Aorta (tissue), 5 donors: ENCODE results near the gene HSPG2. TPM values are rescaled to one million over a fixed set of nuclear protein-coding genes. Genes with fewer than 3 reads are reported as not detected.

ENCODE experiments used
- ATAC-seq: fragments of 200-7000 bp; cut with Tn5 transposase; one replicate; pipeline ENCODE4 v1.9.1; 2022; ENCODE audit warnings: moderate library complexity; ENCODE audit not compliant: low FRiP score
- DNase-seq, 2 donors: peaks; one replicate each; pipeline ENCODE4 v3.0.0-alpha.2; 2020
- H3K27ac ChIP-seq, 2 donors: one replicate each; pipeline ENCODE4 v1.5.1; 2013; ENCODE audit warnings: low read length in 2 of 2, mild to moderate bottlenecking in 2 of 2, moderate library complexity in 2 of 2, control low read depth in 1 of 2, inconsistent platforms in 1 of 2, low read depth in 1 of 2
- H3K27me3 ChIP-seq, 2 donors: one replicate each; pipeline ENCODE4 v1.6.1; 2013; ENCODE audit warnings: control low read depth in 1 of 2, low read length in 1 of 2, mild to moderate bottlenecking in 1 of 2, moderate library complexity in 1 of 2; ENCODE audit not compliant: insufficient read depth in 2 of 2, control insufficient read depth in 1 of 2
- H3K36me3 ChIP-seq, 2 donors: one replicate each; pipeline ENCODE4 v1.6.1; 2013; ENCODE audit warnings: control low read depth in 1 of 2, low read length in 1 of 2, mild to moderate bottlenecking in 1 of 2; ENCODE audit not compliant: insufficient read depth in 2 of 2, control insufficient read depth in 1 of 2
- H3K4me1 ChIP-seq, 2 donors: one replicate each; pipeline ENCODE4 v1.6.1; 2013; ENCODE audit warnings: low read length in 2 of 2, control low read depth in 1 of 2, mild to moderate bottlenecking in 1 of 2, moderate library complexity in 1 of 2; ENCODE audit not compliant: insufficient read depth in 2 of 2, control insufficient read depth in 1 of 2
- H3K4me3 ChIP-seq, 2 donors: one replicate each; pipeline ENCODE4 v1.5.1; 2013; ENCODE audit warnings: low read length in 2 of 2, control low read depth in 1 of 2, mild to moderate bottlenecking in 1 of 2
- H3K9me3 ChIP-seq: one replicate; pipeline ENCODE4 v1.6.1; 2013; ENCODE audit warnings: mild to moderate bottlenecking, low read length; ENCODE audit not compliant: control insufficient read depth
- WGBS, 2 donors: extraction: QIAGEN DNeasy Blood & Tissue Kit; methylation state at CpG; one replicate each; pipeline ENCODE4 v1.1.7; 2013; 5-methylcytosine and 5-hydroxymethylcytosine counted together
- intact Hi-C, 2 donors: fragments of 100-400 bp; cut with DNase I; formaldehyde crosslinking; loops; one replicate each; pipeline versions ENCODE4 v1.14.2 to v1.15.0; 2022
- polyA plus RNA-seq, 2 donors: library from polyadenylated mRNA; stranded (reverse); fragments of 200-250 nt; gene quantifications; one replicate each; pipeline ENCODE4 v1.2.3, GENCODE V29; 2013
- total RNA-seq, 2 donors: library from RNA; stranded (reverse); fragmentation: NEBNext Ultra II Directional; extraction: Animal tissue kit (Norgen Biotek cat#: 25700); gene quantifications; one replicate each; pipeline ENCODE4 v1.2.1, GENCODE V29; 2021
- donor health status: healthy with polysubstance abuse.
- donor health status: Bipolar disorder and iron deficiency.
- donor health status: DM: no; HTN: no; CAD: no.
- donor health status: DM: no; HTN: no; CAD: no.
- donor health status: DM: yes; HTN: yes; CAD: no.

Gene HSPG2
- total and polyA plus RNA-seq, 4 donors, result 49.1 to 1,205 (median 568) TPM

DNA sequence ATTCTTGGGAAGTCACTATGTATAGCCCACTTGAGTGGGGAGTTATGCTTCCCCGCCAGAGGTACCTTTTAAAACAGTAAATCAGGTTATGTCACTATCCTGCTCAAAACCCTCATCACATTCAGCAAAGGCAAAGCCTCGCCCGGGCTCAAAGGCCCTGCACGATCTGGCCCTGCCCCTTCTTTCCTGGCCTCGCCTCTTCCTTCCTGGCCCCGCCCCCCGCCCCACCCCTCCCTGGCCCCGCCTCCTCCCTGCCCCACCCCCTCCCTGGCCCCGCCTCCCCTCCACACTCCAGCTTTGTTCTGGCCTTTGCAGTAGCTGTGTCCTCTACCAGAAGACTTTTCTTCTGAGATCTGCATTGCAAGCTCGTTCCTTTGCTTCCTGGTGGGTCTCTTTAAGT lies 118.5 kb downstream of the HSPG2 start:
- 39 to 40% methylated on average over 7 to 10 of the region's 10 CpGs for WGBS, 2 donors

GRCh38 chr1:21816602-21817302 lies 120.4 kb downstream of the HSPG2 start:
- intact Hi-C loops, result no loop called here
- H3K27me3 ChIP-seq, result no peaks in the 10 kb centered on the region
- ATAC-seq, result no peak
- no peaks in the 10 kb centered on the region for H3K9me3 ChIP-seq
- H3K36me3 ChIP-seq, result peaks cover 0 to 2% of the 10 kb centered on the region in 2 donors
- no peak for DNase-seq
- 73 to 78% methylated on average over 8 of the region's 8 CpGs for WGBS, 2 donors
- H3K4me3 ChIP-seq, result no peak overlapping the region
- no peaks in the 10 kb centered on the region for H3K4me1 ChIP-seq
- no peak overlapping the region for H3K27ac ChIP-seq

More for the DNA sequence above, 118.5 kb downstream of the HSPG2 start:
- ATAC-seq (no peak), DNase-seq (no peak)
- Histone ChIP-seq H3K4me1 (no peaks in the 10 kb centered on the region), H3K9me3 (no peaks in the 10 kb centered on the region), H3K36me3 (peaks cover 0 to 2% of the 10 kb centered on the region in 2 donors), H3K27me3 (no peaks in the 10 kb centered on the region), H3K27ac (no peak overlapping the region), H3K4me3 (no peak overlapping the region)
- intact Hi-C loops, result no loop called here

GRCh38 chr1:21815724-21816321 lies 121.3 kb downstream of the HSPG2 start:
- DNase-seq, result no peak
- Histone ChIP-seq H3K4me3 (no peak overlapping the region), H3K36me3 (no peaks in the 10 kb centered on the region), H3K9me3 (no peaks in the 10 kb centered on the region), H3K4me1 (no peaks in the 10 kb centered on the region), H3K27ac (no peak overlapping the region), H3K27me3 (no peaks in the 10 kb centered on the region)
- peak; percentile 10 for ATAC-seq
- WGBS, 2 donors, result 82 to 84% methylated on average over 12 of the region's 12 CpGs
- intact Hi-C loops, result no loop called here

DNA sequence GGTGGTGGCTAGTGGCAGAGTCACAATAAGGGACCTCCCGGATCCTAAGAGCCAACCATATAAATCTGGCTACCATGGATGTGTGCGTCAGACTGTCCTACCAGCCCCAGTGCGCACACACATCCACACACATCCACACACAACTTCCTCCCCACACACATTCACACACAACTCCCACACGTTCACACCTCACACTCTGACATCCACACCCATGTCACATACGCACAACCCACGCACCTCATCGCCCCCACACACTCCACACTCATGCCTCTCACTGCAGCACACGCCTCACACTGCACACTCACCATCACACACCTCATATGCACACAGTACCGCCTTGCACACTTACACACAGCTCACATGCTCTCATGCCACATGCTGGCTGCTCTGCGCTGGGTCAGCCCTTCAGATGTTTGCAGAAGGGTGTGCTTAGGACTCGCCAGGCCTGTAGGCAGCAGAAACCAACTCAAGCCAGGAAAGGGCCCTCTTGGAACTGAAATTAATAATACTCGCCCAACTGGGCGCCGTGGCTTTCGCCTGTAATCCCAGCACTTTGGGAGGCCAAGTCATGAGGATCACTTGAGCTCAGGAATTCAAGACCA lies 122.0 kb downstream of the HSPG2 start:
- no peak for DNase-seq
- intact Hi-C loops, result no loop called here
- no peak for ATAC-seq
- no peaks in the 10 kb centered on the region for H3K9me3 ChIP-seq
- H3K4me3 ChIP-seq, result no peak overlapping the region
- no peak overlapping the region for H3K27ac ChIP-seq
- H3K36me3 ChIP-seq, result no peaks in the 10 kb centered on the region
- H3K4me1 ChIP-seq, result no peaks in the 10 kb centered on the region
- no peaks in the 10 kb centered on the region for H3K27me3 ChIP-seq
- 92 to 95% methylated on average over 15 of the region's 15 CpGs for WGBS, 2 donors

GRCh38 chr1:21814241-21814918 lies 122.7 kb downstream of the HSPG2 start:
- Histone ChIP-seq H3K27me3 (no peaks in the 10 kb centered on the region), H3K4me1 (no peaks in the 10 kb centered on the region), H3K9me3 (no peaks in the 10 kb centered on the region), H3K4me3 (no peak overlapping the region), H3K27ac (no peak overlapping the region), H3K36me3 (no peaks in the 10 kb centered on the region)
- WGBS, 2 donors, result 11 to 15% methylated on average over 62 to 65 of the region's 65 CpGs
- ATAC-seq (peak; percentile 55), DNase-seq (no peak)
- intact Hi-C loops, result no loop called here

DNA sequence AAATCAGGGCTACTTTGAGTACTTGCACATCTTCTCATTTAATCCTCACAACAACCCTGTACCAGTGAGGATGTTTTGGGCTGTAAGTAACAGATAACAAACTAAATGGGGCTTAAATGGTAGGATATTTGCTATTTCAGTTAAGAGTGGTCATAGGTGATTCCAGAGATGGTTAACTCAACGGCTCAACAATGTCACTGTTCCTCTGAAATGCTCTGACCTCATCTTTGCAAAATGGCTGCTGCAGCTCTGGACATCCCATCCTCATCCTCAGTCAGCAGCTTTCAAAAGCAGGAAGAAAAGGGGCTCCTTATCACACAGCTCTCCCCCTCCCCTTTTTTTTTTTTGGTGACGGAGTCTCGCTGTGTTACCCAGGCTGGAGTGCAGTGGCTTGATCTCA lies 123.6 kb downstream of the HSPG2 start:
- 95 to 98% methylated on average over 3 of the region's 3 CpGs for WGBS, 2 donors
- Histone ChIP-seq H3K9me3 (no peaks in the 10 kb centered on the region), H3K27me3 (no peaks in the 10 kb centered on the region), H3K4me3 (no peak overlapping the region), H3K27ac (no peak overlapping the region), H3K36me3 (no peaks in the 10 kb centered on the region), H3K4me1 (no peaks in the 10 kb centered on the region)
- ATAC-seq, result no peak
- intact Hi-C loops, result no loop called here
- DNase-seq, result no peak

DNA sequence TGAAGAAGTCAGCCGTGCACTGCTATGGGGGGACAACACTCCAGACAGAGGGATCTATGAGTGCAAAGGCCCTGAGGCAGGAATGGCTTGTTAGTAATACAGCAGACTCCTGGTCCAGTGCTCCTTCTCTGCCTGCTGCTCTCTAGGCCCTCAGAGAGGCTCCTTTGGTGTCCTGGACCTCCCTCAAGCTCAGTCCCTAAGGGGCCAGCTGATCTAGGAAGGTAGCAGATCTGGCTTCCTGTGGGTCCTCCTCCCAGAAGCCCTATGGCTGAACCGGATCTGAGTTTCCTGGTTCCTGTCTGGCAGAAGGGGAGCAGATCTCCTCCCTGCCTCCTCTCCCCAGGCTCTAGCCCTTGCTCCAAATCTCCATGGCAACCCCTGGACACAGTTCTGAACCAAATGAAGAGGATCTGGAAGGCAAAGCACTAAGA lies 125.2 kb downstream of the HSPG2 start, which contains the start of gene LDLRAD2:
TSS of gene LDLRAD2 (plus strand) at position 391 of the 431 bp plus-strand sequence. CDS start 187 bp downstream, outside the sequence.
- Histone ChIP-seq H3K27me3 (no peaks in the 10 kb centered on the region), H3K27ac (no peak within 1 kb of the TSS), H3K36me3 (no peaks in the 10 kb centered on the region), H3K9me3 (no peaks in the 10 kb centered on the region), H3K4me3 (no peak within 1 kb of the TSS), H3K4me1 (no peaks in the 10 kb centered on the region)
- WGBS, 2 donors, result 64 to 68% methylated on average over 2 of the region's 2 CpGs
- DNase-seq (no peak), ATAC-seq (no peak)
- intact Hi-C loops, result no loop called here

DNA sequence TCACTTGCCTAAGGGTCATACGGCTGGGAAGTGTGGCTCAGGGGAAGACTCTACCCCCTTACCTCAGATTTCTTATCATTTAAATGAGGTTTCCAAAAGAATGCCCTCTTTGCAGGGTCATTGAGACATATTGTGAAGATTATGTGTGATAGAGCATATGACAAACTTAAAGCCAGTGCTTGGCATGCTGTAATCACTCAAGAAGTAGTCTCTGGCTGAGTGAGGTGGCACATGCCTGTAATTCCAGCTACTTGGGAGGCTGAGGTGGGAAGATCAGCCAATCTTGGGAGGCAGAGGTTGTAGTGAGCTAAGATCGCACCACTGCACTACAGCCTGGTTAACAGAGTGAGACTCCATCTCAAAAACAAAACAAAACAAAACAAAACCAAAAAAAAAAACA lies 132.6 kb downstream of the HSPG2 start:
- intact Hi-C loops, result no loop called here
- H3K4me1 ChIP-seq, result no peaks in the 10 kb centered on the region
- no peak for ATAC-seq
- H3K27me3 ChIP-seq, result no peaks in the 10 kb centered on the region
- H3K4me3 ChIP-seq, result no peak overlapping the region
- no peak overlapping the region for H3K27ac ChIP-seq
- no peaks in the 10 kb centered on the region for H3K9me3 ChIP-seq
- H3K36me3 ChIP-seq, result no peaks in the 10 kb centered on the region
- WGBS, 2 donors, result 67 to 69% methylated on average over 2 of the region's 2 CpGs
- DNase-seq, result no peak
